IPS-15b (cell line): Measurements from ENCODE around the gene UQCC5.

Source experiments
- H3K27me3 ChIP-seq: one replicate; pipeline ENCODE4 v1.6.1; 2013; ENCODE audit warnings: low read length; ENCODE audit not compliant: control insufficient read depth, insufficient read depth
- H3K36me3 ChIP-seq: one replicate; pipeline ENCODE4 v1.6.1; 2013; ENCODE audit warnings: low read length; ENCODE audit not compliant: control insufficient read depth, insufficient read depth
- H3K4me1 ChIP-seq: one replicate; pipeline ENCODE4 v1.6.1; 2013; ENCODE audit warnings: mild to moderate bottlenecking, low read length; ENCODE audit not compliant: control insufficient read depth, insufficient read depth
- H3K4me3 ChIP-seq: one replicate; pipeline ENCODE4 v1.5.1; 2013; ENCODE audit warnings: low read depth, low read length
- H3K9ac ChIP-seq: one replicate; pipeline ENCODE4 v1.6.1; 2013; ENCODE audit warnings: low read depth, mild to moderate bottlenecking, low read length
- H3K9me3 ChIP-seq: one replicate; pipeline ENCODE4 v1.6.1; 2013; ENCODE audit warnings: mild to moderate bottlenecking, low read length; ENCODE audit not compliant: control insufficient read depth, insufficient read depth

Gene UQCC5

DNA sequence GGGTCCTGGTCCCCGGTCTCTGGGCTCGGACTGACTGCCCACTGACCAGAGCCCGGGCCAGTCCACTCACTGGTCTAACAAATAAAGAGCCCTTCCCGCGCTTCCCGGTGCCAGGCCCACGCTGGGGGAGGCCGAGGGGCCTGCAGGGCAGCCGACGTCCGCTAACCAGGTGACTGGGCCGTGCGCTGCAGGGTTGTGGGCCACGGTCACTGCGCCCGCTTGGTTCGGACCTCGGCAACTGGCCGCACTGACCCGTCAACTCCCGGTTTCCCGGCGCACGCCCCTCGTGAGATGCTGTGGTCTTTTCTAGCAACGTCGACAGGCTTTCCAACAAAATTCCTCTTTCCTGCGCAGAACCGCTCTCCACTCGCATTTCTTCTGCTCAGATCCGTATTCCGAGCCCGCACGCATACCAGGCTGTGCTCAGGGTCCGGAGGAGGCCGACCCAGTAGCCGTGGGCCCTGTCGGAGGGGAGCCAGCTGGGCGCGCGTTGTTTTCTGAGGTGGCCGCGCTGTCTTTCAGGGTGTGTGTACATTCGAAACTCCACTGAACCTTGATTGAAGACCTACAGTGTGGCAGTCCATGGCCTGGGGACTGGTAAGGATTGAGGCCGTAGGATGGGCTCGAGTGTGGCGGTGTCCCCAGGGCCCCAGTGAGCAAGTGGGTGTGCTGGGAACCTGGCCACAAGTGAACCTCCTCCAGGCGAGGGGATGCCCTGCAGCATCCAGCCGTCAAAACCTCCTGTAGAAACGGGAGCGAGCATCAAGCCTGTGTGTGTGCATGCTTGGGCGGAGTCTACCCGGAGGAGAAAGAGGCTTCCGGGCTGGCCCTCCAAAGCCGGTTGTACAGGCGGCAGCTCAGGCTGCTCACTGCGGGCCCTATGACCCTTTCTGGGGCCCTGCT is 1.9 kb upstream of the UQCC5 start:
- peak overlapping the region; percentile 60 for H3K9ac ChIP-seq
- H3K9me3 ChIP-seq: no peaks in the 10 kb centered on the region
- peak overlapping the region; percentile 70 for H3K4me3 ChIP-seq
- peaks cover 15% of the 10 kb centered on the region for H3K36me3 ChIP-seq
- no peaks in the 10 kb centered on the region for H3K27me3 ChIP-seq
- H3K4me1 ChIP-seq: peaks cover 16% of the 10 kb centered on the region

DNA sequence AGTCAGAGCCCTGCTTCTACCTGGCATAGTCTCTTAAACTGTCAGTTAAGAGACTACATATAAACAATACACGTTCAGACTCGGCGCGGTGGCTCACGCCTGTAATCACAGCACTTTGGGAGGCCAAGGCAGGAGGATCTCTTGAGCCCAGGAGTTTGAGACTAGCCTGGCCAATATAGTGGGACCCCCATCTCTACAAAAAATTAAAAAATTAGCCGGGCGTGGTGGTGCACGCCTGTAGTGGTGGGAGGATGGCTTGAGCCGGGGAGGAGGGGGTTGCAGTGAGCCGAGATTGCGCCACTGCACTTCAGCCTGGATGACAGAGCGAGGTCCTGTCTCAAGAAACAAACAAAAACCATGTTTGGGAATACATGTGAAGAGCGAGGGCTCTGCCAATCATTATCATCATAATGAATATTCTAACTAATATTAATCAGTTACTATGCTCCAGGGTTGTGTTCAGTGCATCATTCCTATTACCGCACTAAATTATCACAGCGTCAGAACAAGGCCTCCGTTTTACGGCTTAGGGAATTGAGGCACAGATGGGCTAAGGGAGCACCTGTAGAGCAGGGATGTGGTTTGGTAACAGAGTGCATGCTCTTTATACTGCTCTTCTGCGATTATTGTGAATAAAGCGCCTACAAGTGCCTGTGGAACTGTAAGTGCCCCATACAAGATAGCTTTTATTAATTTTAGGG is 844 bp upstream of the UQCC5 start:
- H3K4me3 ChIP-seq: peak overlapping the region; percentile 27
- peaks cover 13% of the 10 kb centered on the region for H3K36me3 ChIP-seq
- H3K27me3 ChIP-seq: no peaks in the 10 kb centered on the region
- peaks cover 16% of the 10 kb centered on the region for H3K4me1 ChIP-seq
- no peaks in the 10 kb centered on the region for H3K9me3 ChIP-seq
- no peak overlapping the region for H3K9ac ChIP-seq

DNA sequence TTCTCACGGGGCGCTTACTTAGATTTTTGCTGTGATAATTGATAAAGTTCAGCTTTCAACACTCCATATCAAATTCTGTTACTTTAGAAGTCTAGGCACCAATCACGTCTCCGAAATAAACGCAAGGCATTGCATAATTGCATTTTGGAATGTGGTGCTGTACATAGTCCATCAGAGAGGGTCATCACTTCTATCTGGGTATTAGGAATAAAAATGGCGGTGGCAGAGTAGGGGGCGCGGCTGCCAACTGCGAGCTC is 365 bp upstream of the UQCC5 start:
- Histone ChIP-seq H3K4me3 (peak overlapping the region; percentile 27), H3K36me3 (peaks cover 15% of the 10 kb centered on the region), H3K4me1 (peaks cover 19% of the 10 kb centered on the region), H3K9ac (no peak overlapping the region), H3K9me3 (no peaks in the 10 kb centered on the region), H3K27me3 (no peaks in the 10 kb centered on the region)

DNA sequence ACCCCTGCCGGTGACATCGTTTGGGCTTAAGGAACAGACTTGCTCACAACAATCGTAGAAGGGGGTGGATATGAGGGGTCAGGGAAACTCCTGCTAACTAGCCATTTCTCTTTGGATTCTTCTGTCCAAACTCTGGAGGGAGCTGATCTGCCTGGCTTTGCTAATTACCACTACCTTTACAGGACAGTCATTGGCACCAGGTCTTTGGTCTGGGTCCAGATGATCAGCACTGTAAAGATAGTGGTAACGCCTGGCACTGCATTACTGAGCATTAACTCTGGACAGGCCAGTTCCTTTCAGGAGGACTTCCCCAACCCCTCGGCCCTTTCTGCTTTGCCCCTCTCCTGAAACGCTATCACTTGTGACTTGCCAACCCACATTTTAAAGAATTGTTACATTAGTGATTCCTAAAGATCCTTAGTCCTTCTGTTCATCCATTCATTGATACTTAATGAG is 788 bp downstream of the UQCC5 start:
- Histone ChIP-seq H3K9me3 (no peaks in the 10 kb centered on the region), H3K9ac (peak overlapping the region; percentile 95), H3K36me3 (peaks cover 12% of the 10 kb centered on the region), H3K4me3 (peak overlapping the region; percentile 99), H3K27me3 (no peaks in the 10 kb centered on the region), H3K4me1 (peaks cover 19% of the 10 kb centered on the region)

DNA sequence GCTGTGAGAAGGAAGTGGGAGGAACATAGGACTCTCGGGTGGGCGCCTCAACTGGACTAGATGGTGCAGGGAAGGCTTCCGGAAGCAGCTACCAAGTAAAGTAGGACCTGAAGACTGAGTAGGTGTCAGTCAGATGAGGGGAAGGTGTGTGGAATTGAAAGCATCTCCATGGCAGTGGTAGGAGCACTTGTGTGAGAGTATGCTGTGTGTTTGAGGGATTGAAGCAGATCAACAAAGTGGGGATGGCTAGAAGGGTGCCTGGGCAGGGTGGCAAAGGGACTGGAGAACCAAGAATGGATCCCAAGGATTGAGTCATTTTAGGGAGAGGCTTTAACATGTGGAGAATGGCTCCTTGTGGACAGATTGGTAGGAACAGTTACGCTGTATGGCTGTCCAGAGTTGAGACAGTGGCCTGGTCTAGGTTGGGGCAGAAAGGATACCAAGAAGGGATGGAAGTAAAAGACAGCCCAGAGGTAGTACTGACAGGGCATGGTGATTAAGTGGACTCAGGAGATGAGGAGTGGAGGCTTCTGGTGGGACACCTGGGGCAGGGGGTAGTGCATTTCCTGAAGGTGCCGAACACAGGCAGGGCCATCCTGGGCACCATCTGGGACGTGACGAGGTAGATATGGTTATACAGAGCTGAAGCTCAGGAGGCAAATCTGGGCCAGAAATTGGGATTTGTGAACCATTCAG is 1.5 kb downstream of the UQCC5 start:
- Histone ChIP-seq H3K36me3 (peaks cover 12% of the 10 kb centered on the region), H3K9me3 (no peaks in the 10 kb centered on the region), H3K27me3 (no peaks in the 10 kb centered on the region), H3K4me1 (peaks cover 19% of the 10 kb centered on the region), H3K9ac (peak overlapping the region; percentile 39), H3K4me3 (peak overlapping the region; percentile 99)

DNA sequence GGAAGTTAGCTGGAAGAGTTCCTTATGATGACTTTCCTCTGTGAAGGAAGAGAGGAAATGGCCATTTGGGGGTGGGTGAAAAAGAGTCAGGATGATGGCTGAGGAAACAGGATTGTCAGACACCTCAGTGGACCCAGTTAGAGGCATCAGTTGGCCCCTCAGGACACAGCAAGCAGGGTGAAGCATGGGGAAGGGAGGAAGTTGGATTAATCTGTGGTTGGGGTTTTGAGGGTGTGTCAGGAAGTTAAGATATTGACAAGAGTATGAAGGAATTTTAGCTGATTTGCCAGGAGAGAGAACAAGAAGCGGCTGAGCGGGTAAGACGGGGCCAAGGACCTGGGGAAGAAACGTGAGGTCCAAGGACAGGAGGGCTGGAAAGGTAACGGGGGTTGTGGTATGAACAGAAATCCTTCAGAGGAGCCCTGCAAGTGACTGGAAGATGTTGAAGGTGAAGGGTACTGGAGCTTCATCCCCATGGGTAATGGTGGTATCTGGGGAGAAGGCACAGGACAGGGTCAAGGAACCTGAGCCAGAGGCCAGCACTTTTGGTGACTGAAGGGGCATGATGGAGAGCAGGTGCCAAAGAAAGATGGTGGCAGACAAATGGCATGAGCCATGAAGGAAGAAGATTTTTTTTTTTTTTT is 2.7 kb downstream of the UQCC5 start:
- H3K9ac ChIP-seq: no peak overlapping the region
- H3K36me3 ChIP-seq: peaks cover 12% of the 10 kb centered on the region
- H3K4me1 ChIP-seq: peaks cover 19% of the 10 kb centered on the region
- no peak overlapping the region for H3K4me3 ChIP-seq
- H3K27me3 ChIP-seq: no peaks in the 10 kb centered on the region
- no peaks in the 10 kb centered on the region for H3K9me3 ChIP-seq

DNA sequence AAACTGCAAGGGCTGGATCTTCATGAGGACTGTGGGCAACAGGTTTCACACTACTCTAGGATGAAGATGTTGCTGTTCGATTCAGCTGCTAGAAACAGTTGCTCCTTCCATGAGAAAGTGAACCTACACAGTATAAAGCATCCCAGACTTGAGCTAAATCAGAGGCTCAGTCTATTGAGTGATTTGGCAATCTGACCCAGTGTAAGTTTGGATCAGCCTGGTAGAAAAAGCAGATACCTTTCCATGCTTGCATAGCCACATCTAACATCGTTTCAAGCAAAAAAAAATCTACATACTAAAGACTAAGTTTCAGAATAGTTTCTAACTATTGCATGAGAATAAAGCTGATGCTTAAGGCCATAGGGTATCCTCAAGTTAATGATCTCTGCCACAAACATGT is 4.6 kb downstream of the UQCC5 start:
- Histone ChIP-seq H3K36me3 (peaks cover 12% of the 10 kb centered on the region), H3K4me1 (peaks cover 9% of the 10 kb centered on the region), H3K27me3 (no peaks in the 10 kb centered on the region), H3K4me3 (no peak overlapping the region), H3K9me3 (no peaks in the 10 kb centered on the region), H3K9ac (no peak overlapping the region)

DNA sequence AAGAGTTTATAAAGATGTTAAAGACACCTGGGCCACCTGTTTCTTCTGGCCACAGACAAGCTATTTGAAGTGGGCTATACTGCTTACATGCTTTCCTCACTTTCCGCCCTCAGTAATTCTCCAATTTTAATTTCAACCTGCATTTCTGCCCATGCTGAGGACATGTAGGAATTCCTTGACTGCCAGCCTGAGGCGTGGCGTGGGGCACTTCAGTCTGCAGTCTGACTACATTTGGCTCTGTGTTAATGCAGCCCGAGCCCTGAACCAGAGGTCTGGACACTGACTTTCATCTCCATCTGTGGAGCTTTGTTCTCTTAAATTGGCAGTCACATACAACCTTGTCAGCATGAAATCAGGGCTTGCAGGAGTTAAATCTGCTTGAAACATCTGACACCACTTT is 8.5 kb downstream of the UQCC5 start:
- Histone ChIP-seq H3K4me1 (peaks cover 2% of the 10 kb centered on the region), H3K9ac (no peak overlapping the region), H3K9me3 (no peaks in the 10 kb centered on the region), H3K36me3 (peaks cover 3% of the 10 kb centered on the region), H3K27me3 (no peaks in the 10 kb centered on the region), H3K4me3 (no peak overlapping the region)

DNA sequence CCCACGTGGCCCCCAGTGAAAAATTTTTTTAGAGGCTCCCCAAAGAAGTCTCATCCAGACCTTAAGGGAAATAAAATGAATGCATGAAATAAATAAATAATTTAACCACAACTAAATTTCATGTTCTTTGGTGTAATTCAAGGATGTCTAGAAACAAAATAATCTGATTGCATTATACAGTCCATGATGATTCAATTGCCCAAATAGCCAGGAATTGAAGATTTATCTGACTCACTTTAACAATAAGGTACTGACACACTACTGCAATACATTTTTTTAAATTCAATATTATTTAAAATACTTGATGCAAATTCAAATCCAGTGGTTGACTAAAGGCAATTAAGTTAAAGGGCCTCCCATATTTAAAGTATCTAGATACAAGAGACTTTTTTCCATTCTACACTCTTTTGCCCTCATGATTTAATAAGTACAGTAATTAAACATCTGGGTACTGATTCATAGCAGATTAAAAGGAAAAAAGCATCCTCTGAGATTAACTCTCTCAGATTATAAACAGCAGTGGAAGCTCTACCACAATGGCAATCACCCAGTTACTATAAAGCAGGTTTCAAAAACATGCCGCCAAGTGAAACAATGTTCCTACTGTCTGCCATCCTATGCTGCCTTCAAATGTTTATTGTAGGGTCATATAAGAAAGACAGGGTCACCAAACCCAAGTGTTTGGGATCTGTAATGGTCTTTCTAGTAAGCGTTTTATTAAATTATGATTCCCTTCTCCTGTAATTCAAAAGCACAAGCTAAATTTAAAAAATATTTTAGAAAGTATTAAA is 9.9 kb downstream of the UQCC5 start:
- no peak overlapping the region for H3K9ac ChIP-seq
- H3K27me3 ChIP-seq: no peaks in the 10 kb centered on the region
- H3K36me3 ChIP-seq: no peaks in the 10 kb centered on the region
- H3K4me1 ChIP-seq: no peaks in the 10 kb centered on the region
- no peaks in the 10 kb centered on the region for H3K9me3 ChIP-seq
- no peak overlapping the region for H3K4me3 ChIP-seq

DNA sequence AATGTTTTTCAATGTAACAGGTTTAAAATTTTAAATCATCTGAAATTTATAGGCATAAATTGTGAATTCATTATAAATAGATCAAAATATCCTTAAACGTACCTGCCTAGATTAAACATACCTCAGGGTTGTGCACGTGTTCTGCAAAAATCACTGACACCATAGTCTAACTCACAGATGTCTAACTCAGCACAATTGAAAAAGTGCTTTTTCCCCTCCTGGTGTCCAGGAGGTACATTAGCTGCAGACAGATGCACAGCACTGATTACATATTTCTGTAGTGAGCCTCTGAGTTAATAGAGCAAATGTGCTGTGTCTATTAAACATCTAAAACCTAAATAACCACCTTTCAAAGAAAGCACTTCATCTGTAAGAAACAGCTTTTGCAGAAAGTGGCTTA is 10.7 kb downstream of the UQCC5 start:
- no peak overlapping the region for H3K9ac ChIP-seq
- no peaks in the 10 kb centered on the region for H3K27me3 ChIP-seq
- no peaks in the 10 kb centered on the region for H3K4me1 ChIP-seq
- H3K9me3 ChIP-seq: no peaks in the 10 kb centered on the region
- H3K4me3 ChIP-seq: no peak overlapping the region
- H3K36me3 ChIP-seq: no peaks in the 10 kb centered on the region

DNA sequence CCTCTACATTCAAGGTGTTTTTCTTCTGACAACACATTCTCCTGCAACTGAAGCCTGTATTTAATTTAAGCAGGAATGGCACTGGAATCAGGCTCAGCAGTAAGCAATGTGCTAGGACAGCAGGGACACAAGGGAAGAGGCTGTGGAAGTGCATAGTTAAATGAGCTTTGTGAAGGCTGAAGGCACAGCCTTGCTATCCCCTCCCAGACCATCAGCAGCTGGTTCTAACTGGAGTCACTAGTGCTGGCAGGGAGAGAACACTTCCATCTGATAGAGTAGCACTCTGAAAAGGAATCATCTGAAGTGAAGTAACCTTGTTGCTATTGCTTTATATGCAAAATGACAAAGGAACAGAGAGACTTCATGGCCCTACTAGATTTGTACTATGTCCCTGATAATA is 14.7 kb downstream of the UQCC5 start:
- no peaks in the 10 kb centered on the region for H3K27me3 ChIP-seq
- H3K9me3 ChIP-seq: no peaks in the 10 kb centered on the region
- H3K4me1 ChIP-seq: no peaks in the 10 kb centered on the region
- no peak overlapping the region for H3K4me3 ChIP-seq
- H3K36me3 ChIP-seq: no peaks in the 10 kb centered on the region
- H3K9ac ChIP-seq: no peak overlapping the region
